Measurements from ENCODE around the gene TFDP1.
"Not testable (repeated sequence)": the region's sequence is repeated elsewhere in the genome, so short reads cannot be mapped to it uniquely, and the experiment has no call there.

The TFDP1 gene

GRCh38 chr13:113576597-113576996 is 8.0 kb upstream of the TFDP1 start:
- FAIRE-seq: no peak

GRCh38 chr13:113577881-113578435 is 6.6 kb upstream of the TFDP1 start:
- FAIRE-seq: no peak

- no peak for FAIRE-seq
These were observed 4.9 kb upstream of the TFDP1 start for GRCh38 chr13:113579686-113580085.

- no peak for FAIRE-seq
These were observed 2.7 kb upstream of the TFDP1 start for GRCh38 chr13:113581871-113582270.

- FAIRE-seq: no peak
These were observed 1.5 kb upstream of the TFDP1 start for GRCh38 chr13:113582841-113583631.

GRCh38 chr13:113584870-113585671 is 518 bp downstream of the TFDP1 start:
- no peak for FAIRE-seq

- FAIRE-seq: no peak
These were observed 1.3 kb downstream of the TFDP1 start for GRCh38 chr13:113585896-113586295.

GRCh38 chr13:113586661-113587479 is 2.3 kb downstream of the TFDP1 start:
- FAIRE-seq: no peak

- no peak for FAIRE-seq
These were observed 4.0 kb downstream of the TFDP1 start for GRCh38 chr13:113588394-113589111.

- FAIRE-seq: no peak
These were observed 4.9 kb downstream of the TFDP1 start for GRCh38 chr13:113589251-113589960.

GRCh38 chr13:113589961-113590339 is 5.4 kb downstream of the TFDP1 start:
- no peak for FAIRE-seq

- no peak for FAIRE-seq
These were observed 7.2 kb downstream of the TFDP1 start for GRCh38 chr13:113591750-113592149.

GRCh38 chr13:113592571-113592970 is 8.0 kb downstream of the TFDP1 start:
- FAIRE-seq: no peak

GRCh38 chr13:113594066-113594821 is 9.7 kb downstream of the TFDP1 start:
- FAIRE-seq: not testable (repeated sequence)

- no peak for FAIRE-seq
These were observed 10.6 kb downstream of the TFDP1 start for GRCh38 chr13:113595131-113595530.

GRCh38 chr13:113596321-113597200 is 12.0 kb downstream of the TFDP1 start:
- no peak for FAIRE-seq

GRCh38 chr13:113597391-113598080 is 13.0 kb downstream of the TFDP1 start:
- FAIRE-seq: no peak

GRCh38 chr13:113598081-113598410 is 13.5 kb downstream of the TFDP1 start:
- FAIRE-seq: no peak

- no peak for FAIRE-seq
These were observed 13.9 kb downstream of the TFDP1 start for GRCh38 chr13:113598481-113598880.

Measured in islet of Langerhans (tissue), 1 donor.